ENCODE data around the gene CLDN16.
A peak's percentile ranks its signal among the peaks of the same experiment; 100 is the strongest.

The CLDN16 gene

DNA sequence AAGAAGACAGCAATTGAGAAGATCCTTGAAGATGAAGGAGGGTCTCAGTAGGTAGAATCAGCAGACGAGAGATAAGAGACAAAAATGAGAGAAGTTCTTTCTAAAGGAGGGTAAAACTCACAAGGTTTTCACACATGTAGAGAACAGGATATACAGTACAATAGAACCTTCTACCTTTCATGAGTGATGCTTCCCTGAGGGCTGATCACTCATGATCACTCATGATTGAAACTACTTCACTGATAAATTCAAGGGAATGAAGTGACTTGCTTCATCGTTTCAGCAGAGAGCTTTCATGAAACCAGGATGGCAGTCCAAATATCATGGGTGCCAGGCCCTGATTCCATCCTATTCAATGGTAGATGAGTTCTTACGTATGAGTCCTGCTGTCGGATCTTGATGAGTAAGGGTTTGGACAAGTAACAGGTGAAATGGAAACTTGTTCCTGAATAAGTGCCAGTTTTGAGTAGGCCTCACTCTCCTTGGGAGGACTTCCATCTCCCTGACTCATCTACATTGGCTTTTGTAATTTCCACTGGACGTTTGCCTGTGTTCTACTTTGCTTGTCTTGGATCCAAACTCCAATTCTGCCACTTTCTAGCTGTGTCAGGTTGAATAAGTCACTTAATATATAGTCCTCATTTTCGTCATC is 9.6 kb upstream of the CLDN16 start:
- peak overlapping the region; percentile 25; the same call in 1 of the 2 replicates for H3K27ac ChIP-seq

DNA sequence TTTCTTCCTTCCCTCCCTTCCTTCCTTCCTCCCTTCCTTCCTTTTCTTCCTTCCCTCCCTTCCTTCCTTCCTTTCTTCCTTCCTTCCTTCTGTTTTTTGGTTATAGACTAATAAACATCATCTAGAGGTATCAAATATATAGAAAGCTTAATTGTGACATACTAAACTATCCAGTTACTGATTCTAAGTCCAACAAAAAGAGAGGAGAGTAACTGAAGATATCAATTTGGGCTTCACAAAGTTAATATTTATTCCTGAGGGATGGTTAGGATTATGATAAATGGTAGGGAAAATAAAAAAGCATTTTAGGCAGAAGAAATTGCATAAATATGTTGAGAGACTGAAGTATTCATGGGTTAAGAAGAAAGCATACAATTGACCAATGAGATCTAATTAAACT is 7.8 kb upstream of the CLDN16 start:
- TF ChIP-seq, protein P1, sequence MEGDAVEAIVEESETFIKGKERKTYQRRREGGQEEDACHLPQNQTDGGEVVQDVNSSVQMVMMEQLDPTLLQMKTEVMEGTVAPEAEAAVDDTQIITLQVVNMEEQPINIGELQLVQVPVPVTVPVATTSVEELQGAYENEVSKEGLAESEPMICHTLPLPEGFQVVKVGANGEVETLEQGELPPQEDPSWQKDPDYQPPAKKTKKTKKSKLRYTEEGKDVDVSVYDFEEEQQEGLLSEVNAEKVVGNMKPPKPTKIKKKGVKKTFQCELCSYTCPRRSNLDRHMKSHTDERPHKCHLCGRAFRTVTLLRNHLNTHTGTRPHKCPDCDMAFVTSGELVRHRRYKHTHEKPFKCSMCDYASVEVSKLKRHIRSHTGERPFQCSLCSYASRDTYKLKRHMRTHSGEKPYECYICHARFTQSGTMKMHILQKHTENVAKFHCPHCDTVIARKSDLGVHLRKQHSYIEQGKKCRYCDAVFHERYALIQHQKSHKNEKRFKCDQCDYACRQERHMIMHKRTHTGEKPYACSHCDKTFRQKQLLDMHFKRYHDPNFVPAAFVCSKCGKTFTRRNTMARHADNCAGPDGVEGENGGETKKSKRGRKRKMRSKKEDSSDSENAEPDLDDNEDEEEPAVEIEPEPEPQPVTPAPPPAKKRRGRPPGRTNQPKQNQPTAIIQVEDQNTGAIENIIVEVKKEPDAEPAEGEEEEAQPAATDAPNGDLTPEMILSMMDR (conservative IDR thresholded peaks at IDR 0.05): no peak
- TF ChIP-seq ZFX (IDR thresholded peaks at IDR 0.05): no peak
- no peak overlapping the region for H3K27ac ChIP-seq

More for the DNA sequence above, 9.6 kb upstream of the CLDN16 start:
- TF ChIP-seq ZFX (IDR thresholded peaks at IDR 0.05): no peak
- TF ChIP-seq, protein P1 (conservative IDR thresholded peaks at IDR 0.05): no peak

DNA sequence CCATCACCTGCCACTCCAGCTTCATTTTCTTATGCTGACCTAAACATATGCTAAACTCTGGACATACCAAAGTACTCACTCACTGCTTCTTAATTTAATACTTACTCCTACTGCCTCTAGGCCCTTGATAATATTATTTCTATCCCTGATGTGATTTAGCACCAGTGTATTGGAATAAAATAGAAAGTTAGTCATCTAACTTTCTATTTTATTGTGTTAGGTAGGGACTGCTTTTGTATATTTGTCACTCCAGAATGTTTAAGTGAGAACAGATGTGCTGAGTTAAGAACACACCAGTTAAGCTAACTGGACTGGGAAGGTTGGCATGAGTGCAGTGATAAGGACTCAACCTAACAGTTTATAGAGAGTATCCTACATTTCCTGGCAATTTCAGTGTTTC is 6.5 kb upstream of the CLDN16 start:
- H3K27ac ChIP-seq: no peak overlapping the region
- TF ChIP-seq, protein P1 (conservative IDR thresholded peaks at IDR 0.05): no peak
- TF ChIP-seq ZFX (IDR thresholded peaks at IDR 0.05): no peak

DNA sequence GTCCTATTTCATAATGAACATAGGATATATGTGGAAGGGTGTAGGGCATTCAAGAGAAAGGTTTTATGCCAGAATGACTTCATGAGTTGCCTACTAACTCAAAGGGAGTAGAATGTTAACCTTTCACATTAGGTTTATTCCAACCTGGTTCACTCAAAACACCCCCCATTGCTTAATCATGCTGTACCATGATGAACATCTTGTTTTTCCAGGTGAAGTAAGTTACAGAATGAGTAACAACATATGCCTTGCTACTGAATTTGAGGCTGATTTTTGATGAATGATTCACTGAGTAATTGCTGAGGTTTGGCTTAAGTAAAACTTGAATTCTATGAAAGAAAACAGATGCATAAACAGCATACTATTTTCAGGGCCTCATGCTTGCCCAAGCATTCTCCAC is 5.9 kb upstream of the CLDN16 start:
- TF ChIP-seq, protein P1 (conservative IDR thresholded peaks at IDR 0.05): no peak
- TF ChIP-seq ZFX (IDR thresholded peaks at IDR 0.05): no peak
- H3K27ac ChIP-seq: no peak overlapping the region

DNA sequence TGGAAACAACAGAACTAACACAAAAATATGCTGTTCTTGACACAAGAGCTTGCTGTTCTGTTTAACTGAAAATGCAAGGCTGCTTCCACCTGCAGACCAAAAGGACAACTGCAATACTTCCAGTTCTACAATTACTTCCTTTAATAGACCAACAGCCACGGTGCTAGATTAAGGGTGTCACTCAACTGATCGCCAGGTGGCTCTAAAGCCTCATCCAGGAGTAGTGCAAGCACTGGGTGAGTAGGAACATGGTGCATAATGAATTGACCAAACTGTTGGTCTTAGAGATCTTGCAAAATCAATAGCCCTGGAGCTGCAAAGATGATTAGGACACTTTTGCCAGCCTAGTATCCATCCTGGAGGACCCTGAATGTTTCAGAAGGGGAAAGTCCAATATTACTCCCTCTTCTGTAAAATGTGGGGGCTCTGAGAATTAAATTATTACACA is 3.6 kb upstream of the CLDN16 start:
- H3K27ac ChIP-seq: no peak overlapping the region
- TF ChIP-seq ZFX (IDR thresholded peaks at IDR 0.05): no peak
- TF ChIP-seq, protein P1 (conservative IDR thresholded peaks at IDR 0.05): peak; percentile 99

DNA sequence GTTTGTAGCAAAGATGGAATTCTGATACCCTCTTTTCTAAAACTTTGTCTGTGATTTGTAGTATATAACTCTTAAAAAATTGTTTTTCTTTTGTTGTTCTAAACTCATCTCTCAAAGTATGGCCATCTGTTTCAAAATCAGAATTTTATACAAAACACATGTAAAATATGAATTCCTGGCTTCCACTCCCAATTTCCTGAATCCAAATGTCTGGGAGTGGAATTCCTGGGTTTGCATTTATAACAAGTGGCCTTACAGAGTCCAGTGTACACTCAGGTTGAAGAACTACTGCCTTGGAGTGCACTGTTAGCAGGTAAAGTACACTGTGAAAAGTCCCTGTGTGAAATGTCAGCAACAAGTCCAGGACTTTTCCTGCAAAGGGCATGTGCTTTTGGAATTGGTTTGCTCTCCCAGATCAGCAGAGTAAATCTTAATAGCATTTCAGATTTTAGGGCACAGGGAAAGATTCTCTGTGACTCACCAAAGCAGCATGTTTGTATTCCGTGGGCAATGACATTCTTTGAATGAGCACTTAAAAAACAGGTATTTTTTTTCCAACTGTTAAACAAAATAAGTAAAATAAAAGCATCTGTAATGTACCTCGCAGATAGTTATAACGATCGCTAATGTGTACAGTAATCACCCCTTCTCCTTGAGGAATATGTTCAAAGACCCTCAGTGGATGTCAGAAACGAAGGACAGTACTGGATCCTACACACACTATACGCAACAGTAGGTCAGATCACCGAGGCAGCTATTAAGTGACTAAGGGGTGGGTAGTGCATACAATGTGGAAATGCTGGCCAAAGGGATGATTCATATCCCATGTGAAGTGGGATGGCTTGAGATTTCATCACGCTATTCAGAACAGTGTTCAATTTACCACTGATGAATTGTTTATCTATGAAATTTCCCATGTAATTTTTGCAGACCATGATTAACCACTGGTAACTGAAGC is 2.0 kb upstream of the CLDN16 start:
- no peak overlapping the region for H3K27ac ChIP-seq

More for the DNA sequence above, 2.0 kb upstream of the CLDN16 start:
- TF ChIP-seq, protein P1 (conservative IDR thresholded peaks at IDR 0.05): no peak
- no peak for TF ChIP-seq ZFX (IDR thresholded peaks at IDR 0.05)
